HCT116 (cell line): ENCODE results near the gene GRM5.

Source experiments
- ATF3 ChIP-seq: IDR thresholded peaks from 2 replicates; pipeline ENCODE4 v1.6.1; 2012
- CEBPB ChIP-seq: IDR thresholded peaks from 2 replicates; pipeline ENCODE4 v1.6.1; 2012; ENCODE audit warnings: low read depth
- CTCF ChIP-seq, 3 experiments: fragments of 200-600 bp in 1 of 3; sonication (generic) in 1 of 3; IDR thresholded peaks in 2 of 3; conservative IDR thresholded peaks in 1 of 3; 2 replicates each; pipeline ENCODE4 v1.5.1; 2012 to 2017; ENCODE audit warnings: low read depth in 2 of 3, low read length in 2 of 3, antibody characterized with exemption in 1 of 3, borderline replicate concordance in 1 of 3, control low read depth in 1 of 3, mild to moderate bottlenecking in 1 of 3, mixed read lengths in 1 of 3, mixed run types in 1 of 3, moderate library complexity in 1 of 3; ENCODE audit not compliant: insufficient read depth in 1 of 3
- EGR1 ChIP-seq: IDR thresholded peaks from 2 replicates; pipeline ENCODE4 v1.6.1; 2012; ENCODE audit warnings: low read depth
- EZH2 ChIP-seq: fragments of 200-600 bp; sonication (generic); IDR thresholded peaks from 2 replicates; pipeline ENCODE4 v1.6.1; 2017; ENCODE audit warnings: antibody characterized with exemption, mixed run types
- FOSL1 ChIP-seq: IDR thresholded peaks from 2 replicates; pipeline ENCODE4 v1.6.1; 2012; ENCODE audit warnings: low read depth
- MAX ChIP-seq: IDR thresholded peaks from 2 replicates; pipeline ENCODE4 v1.6.1; 2012
- POLR2A ChIP-seq: IDR thresholded peaks from 2 replicates; pipeline ENCODE4 v1.7.0; 2011; ENCODE audit warnings: borderline replicate concordance; ENCODE audit not compliant: insufficient read depth, insufficient read length; ENCODE audit errors: extremely low read depth
- POLR2AphosphoS5 ChIP-seq: IDR thresholded peaks from 2 replicates; pipeline ENCODE4 v1.6.1; 2011; ENCODE audit warnings: mild to moderate bottlenecking, low read depth, low read length, moderate library complexity
- RAD21 ChIP-seq: IDR thresholded peaks from 2 replicates; pipeline ENCODE4 v1.6.1; 2012; ENCODE audit warnings: low read depth, mild to moderate bottlenecking
- REST ChIP-seq: IDR thresholded peaks from 2 replicates; pipeline ENCODE4 v1.6.1; 2012; ENCODE audit warnings: low read depth

- TF ChIP-seq REST = no peak
- no peak for TF ChIP-seq POLR2AphosphoS5
- TF ChIP-seq EZH2 = no peak
- TF ChIP-seq EGR1 = no peak
- no peak for TF ChIP-seq ATF3
- TF ChIP-seq CTCF (IDR thresholded peaks at IDR 0.05 in 2 of 3, conservative IDR thresholded peaks at IDR 0.05 in 1 of 3; ENCODE audit: borderline replicate concordance in 1 of 3, insufficient read depth in 1 of 3, low read depth in 2 of 3, low read length in 2 of 3) = no peak
- TF ChIP-seq MAX = no peak
- TF ChIP-seq POLR2A = no peak
- no peak for TF ChIP-seq RAD21
- no peak for TF ChIP-seq CEBPB
- no peak for TF ChIP-seq FOSL1
Observed at GRCh38 chr11:88819616-88820015, 246.2 kb downstream of the GRM5 start.
